ENCODE results near the gene SLMAP. TPM values are rescaled to one million over a fixed set of nuclear protein-coding genes. Genes with fewer than 3 reads are reported as not detected.

Gene SLMAP
- total RNA-seq, 4 donors from 2014 or later: 104 to 369 (median 186) TPM

DNA sequence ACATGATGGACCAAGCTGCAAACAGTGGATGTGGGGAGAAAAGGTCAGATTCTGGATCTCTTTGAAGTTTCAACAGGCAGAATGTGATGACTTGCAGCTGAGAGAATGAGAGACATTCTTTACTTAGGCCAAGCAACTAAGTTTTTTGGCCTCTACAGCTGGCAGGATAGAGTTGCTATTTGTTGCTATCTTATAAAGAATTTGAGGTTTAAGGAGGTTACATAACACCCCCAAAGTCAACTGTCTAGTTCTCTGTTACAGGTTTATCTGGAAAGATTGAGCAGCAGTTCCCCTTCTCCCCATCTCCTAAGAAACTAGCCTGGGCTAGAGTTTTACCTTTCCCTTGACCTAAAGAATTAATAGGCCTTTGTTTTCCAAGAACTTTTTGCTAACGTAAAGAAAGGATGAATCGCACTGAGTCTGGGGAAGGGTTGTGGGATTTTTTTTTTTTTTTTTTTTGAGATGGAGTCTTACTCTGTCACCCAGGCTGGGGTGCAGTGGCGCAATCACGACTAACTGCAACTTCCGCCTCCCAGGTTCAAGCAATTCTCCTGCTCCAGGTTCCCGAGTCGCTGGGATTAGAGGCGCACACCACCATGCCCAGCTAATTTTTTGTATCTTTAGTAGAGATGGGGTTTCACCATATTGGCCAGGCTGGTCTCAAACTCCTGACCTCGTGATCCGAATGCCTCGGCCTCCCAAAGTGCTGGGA lies 26.6 kb upstream of the SLMAP start:
- H3K9me3 ChIP-seq: no peaks in the 10 kb centered on the region
- H3K27ac ChIP-seq: no peak overlapping the region
- intact Hi-C loops (cut with DNase I; ENCODE audit: low total_unique reads): no loop called here
- no peaks in the 10 kb centered on the region for H3K4me1 ChIP-seq
- no peak overlapping the region for H3K4me3 ChIP-seq
- TF ChIP-seq POLR2A (IDR thresholded peaks at IDR 0.05): no peak
- TF ChIP-seq, protein P1, sequence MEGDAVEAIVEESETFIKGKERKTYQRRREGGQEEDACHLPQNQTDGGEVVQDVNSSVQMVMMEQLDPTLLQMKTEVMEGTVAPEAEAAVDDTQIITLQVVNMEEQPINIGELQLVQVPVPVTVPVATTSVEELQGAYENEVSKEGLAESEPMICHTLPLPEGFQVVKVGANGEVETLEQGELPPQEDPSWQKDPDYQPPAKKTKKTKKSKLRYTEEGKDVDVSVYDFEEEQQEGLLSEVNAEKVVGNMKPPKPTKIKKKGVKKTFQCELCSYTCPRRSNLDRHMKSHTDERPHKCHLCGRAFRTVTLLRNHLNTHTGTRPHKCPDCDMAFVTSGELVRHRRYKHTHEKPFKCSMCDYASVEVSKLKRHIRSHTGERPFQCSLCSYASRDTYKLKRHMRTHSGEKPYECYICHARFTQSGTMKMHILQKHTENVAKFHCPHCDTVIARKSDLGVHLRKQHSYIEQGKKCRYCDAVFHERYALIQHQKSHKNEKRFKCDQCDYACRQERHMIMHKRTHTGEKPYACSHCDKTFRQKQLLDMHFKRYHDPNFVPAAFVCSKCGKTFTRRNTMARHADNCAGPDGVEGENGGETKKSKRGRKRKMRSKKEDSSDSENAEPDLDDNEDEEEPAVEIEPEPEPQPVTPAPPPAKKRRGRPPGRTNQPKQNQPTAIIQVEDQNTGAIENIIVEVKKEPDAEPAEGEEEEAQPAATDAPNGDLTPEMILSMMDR (IDR thresholded peaks at IDR 0.05): no peak
- DNase-seq: no peak
- no peaks in the 10 kb centered on the region for H3K27me3 ChIP-seq
- no peaks in the 10 kb centered on the region for H3K36me3 ChIP-seq

- Histone ChIP-seq H3K4me3 (no peak overlapping the region), H3K27ac (no peak overlapping the region), H3K9me3 (no peaks in the 10 kb centered on the region), H3K4me1 (no peaks in the 10 kb centered on the region), H3K27me3 (no peaks in the 10 kb centered on the region), H3K36me3 (no peaks in the 10 kb centered on the region)
- intact Hi-C loops (cut with DNase I; ENCODE audit: low total_unique reads): no loop called here
- TF ChIP-seq POLR2A (IDR thresholded peaks at IDR 0.05): no peak
- TF ChIP-seq, protein P1 (IDR thresholded peaks at IDR 0.05): no peak
- no peak for DNase-seq
These were observed 25.4 kb upstream of the SLMAP start for GRCh38 chr3:57730682-57731081.

GRCh38 chr3:57731311-57731710 lies 24.8 kb upstream of the SLMAP start:
- Histone ChIP-seq H3K4me3 (no peak overlapping the region), H3K4me1 (no peaks in the 10 kb centered on the region), H3K27me3 (no peaks in the 10 kb centered on the region), H3K27ac (no peak overlapping the region), H3K36me3 (no peaks in the 10 kb centered on the region), H3K9me3 (no peaks in the 10 kb centered on the region)
- no peak for DNase-seq
- intact Hi-C loops (cut with DNase I; ENCODE audit: low total_unique reads): no loop called here
- TF ChIP-seq, protein P1 (IDR thresholded peaks at IDR 0.05): no peak
- no peak for TF ChIP-seq POLR2A (IDR thresholded peaks at IDR 0.05)

DNA sequence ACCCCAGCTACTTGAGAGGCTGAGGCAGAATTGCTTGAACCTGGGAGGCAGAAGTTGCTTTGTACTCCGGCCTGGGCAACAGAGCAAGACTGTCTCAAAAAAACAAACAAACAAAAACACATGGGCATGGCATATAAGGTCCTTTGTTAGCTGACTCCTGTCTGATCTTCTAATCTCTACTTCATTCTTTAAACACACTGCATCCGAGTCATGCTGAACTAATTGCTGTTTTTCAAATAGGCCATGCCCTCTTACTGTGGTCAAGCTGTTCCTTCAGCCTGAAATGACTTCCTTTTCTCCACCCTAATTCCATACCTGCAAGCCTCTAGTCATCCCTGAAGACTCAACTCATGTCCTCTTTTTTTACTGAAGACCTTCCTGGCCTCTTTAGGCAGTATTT lies 22.3 kb upstream of the SLMAP start:
- no peaks in the 10 kb centered on the region for H3K9me3 ChIP-seq
- H3K36me3 ChIP-seq: no peaks in the 10 kb centered on the region
- DNase-seq: no peak
- no peak overlapping the region for H3K4me3 ChIP-seq
- TF ChIP-seq, protein P1 (IDR thresholded peaks at IDR 0.05): no peak
- TF ChIP-seq POLR2A (IDR thresholded peaks at IDR 0.05): no peak
- no peaks in the 10 kb centered on the region for H3K4me1 ChIP-seq
- H3K27ac ChIP-seq: no peak overlapping the region
- no peaks in the 10 kb centered on the region for H3K27me3 ChIP-seq
- intact Hi-C loops (cut with DNase I; ENCODE audit: low total_unique reads): no loop called here

DNA sequence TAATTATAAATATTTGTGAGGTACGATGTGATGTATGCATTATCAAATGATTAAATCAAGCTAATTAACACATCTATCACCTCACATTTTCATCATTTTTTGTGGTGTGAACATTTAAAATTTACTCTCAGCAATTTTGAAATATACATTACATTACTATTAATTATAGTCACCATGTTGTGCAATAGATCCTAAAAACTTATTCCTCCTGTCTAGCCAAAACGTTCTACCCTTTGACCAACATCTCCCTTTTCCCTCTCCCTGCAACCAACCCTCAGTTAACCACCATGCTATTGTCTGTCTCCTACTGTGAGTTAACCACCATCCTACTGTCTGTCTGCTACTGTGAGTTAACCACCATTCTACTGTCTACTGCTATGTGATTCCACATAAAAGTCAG lies 20.7 kb upstream of the SLMAP start:
- H3K4me1 ChIP-seq: no peaks in the 10 kb centered on the region
- intact Hi-C loops (cut with DNase I; ENCODE audit: low total_unique reads): no loop called here
- H3K4me3 ChIP-seq: no peak overlapping the region
- H3K27ac ChIP-seq: no peak overlapping the region
- no peaks in the 10 kb centered on the region for H3K9me3 ChIP-seq
- TF ChIP-seq POLR2A (IDR thresholded peaks at IDR 0.05): no peak
- TF ChIP-seq, protein P1 (IDR thresholded peaks at IDR 0.05): no peak
- no peak for DNase-seq
- no peaks in the 10 kb centered on the region for H3K36me3 ChIP-seq
- H3K27me3 ChIP-seq: no peaks in the 10 kb centered on the region

Measured in uterus (tissue), 4 donors.